Hepatocyte (in vitro differentiated cells): Measurements from ENCODE around the gene FKBP6.

Experiments used
- EZH2 ChIP-seq: fragments of 200-600 bp; sonication (generic); IDR thresholded peaks from 2 replicates; pipeline ENCODE4 v1.6.1; 2016; ENCODE audit warnings: antibody characterized with exemption, mild to moderate bottlenecking, borderline replicate concordance
- EZH2phosphoT487 ChIP-seq: fragments of 200-600 bp; sonication (generic); IDR thresholded peaks from one replicate; pipeline ENCODE4 v1.6.1; 2018; ENCODE audit warnings: antibody characterized with exemption, mild to moderate bottlenecking, low read depth, moderate library complexity; ENCODE audit not compliant: unreplicated experiment, severe bottlenecking
- TF ChIP-seq, protein P1 (sequence below): fragments of 200-600 bp; sonication (generic); IDR thresholded peaks from 2 replicates; pipeline ENCODE4 v1.5.1; 2016; ENCODE audit warnings: antibody characterized with exemption, mild to moderate bottlenecking; ENCODE audit not compliant: poor library complexity

DNA sequence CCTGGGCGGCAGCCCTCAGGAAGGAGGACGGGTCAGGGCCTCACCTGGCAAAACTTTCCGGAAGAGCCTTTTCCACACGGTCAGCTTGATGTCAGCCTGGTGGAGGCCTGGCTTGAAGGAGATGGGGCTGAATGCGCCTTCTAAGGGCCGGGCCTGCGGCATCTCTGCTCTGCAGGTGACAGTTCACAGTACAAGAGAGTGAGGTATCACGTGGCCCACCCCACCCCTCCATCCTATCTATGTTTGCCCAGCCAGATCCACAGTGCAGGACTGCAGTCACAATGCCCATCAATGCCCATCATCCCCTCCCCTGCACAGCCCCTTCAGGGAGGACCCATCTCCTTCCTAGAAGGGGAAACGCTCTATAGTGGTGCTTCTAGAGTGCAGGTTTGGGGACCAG lies 11.4 kb upstream of the FKBP6 start:
- TF ChIP-seq, protein P1, sequence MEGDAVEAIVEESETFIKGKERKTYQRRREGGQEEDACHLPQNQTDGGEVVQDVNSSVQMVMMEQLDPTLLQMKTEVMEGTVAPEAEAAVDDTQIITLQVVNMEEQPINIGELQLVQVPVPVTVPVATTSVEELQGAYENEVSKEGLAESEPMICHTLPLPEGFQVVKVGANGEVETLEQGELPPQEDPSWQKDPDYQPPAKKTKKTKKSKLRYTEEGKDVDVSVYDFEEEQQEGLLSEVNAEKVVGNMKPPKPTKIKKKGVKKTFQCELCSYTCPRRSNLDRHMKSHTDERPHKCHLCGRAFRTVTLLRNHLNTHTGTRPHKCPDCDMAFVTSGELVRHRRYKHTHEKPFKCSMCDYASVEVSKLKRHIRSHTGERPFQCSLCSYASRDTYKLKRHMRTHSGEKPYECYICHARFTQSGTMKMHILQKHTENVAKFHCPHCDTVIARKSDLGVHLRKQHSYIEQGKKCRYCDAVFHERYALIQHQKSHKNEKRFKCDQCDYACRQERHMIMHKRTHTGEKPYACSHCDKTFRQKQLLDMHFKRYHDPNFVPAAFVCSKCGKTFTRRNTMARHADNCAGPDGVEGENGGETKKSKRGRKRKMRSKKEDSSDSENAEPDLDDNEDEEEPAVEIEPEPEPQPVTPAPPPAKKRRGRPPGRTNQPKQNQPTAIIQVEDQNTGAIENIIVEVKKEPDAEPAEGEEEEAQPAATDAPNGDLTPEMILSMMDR: no peak
- TF ChIP-seq EZH2phosphoT487 (no peak), EZH2 (no peak)
